ENCODE data around the gene FLNC.

Gene FLNC

GRCh38 chr7:128821724-128822123 is 8.5 kb upstream of the FLNC start:
- Histone ChIP-seq H3K27ac (ENCODE audit: low read length) (no peak overlapping the region), H3K27me3 (ENCODE audit: low read depth, low read length) (no peaks in the 10 kb centered on the region), H3K4me3 (ENCODE audit: low read depth in 1 of 2, low read length in 2 of 2) (no peak overlapping the region), H3K9me3 (ENCODE audit: control insufficient read depth in 1 of 2, low read length in 2 of 2) (no peaks in the 10 kb centered on the region), H3K36me3 (ENCODE audit: control insufficient read depth in 1 of 2, insufficient read depth in 2 of 2, low read length in 2 of 2) (no peaks in the 10 kb centered on the region), H3K4me1 (ENCODE audit: control insufficient read depth in 1 of 2, insufficient read depth in 2 of 2, low read length in 2 of 2) (peaks cover 0 to 6% of the 10 kb centered on the region in 2 donors)

- no peaks in the 10 kb centered on the region for H3K36me3 ChIP-seq (ENCODE audit: control insufficient read depth in 1 of 2, insufficient read depth in 2 of 2, low read length in 2 of 2)
- H3K4me1 ChIP-seq (ENCODE audit: control insufficient read depth in 1 of 2, insufficient read depth in 2 of 2, low read length in 2 of 2) = peaks cover 4 to 13% of the 10 kb centered on the region in 2 donors
- H3K4me3 ChIP-seq (ENCODE audit: low read depth in 1 of 2, low read length in 2 of 2) = no peak overlapping the region
- peaks cover 4% of the 10 kb centered on the region for H3K27me3 ChIP-seq (ENCODE audit: low read depth, low read length)
- H3K27ac ChIP-seq (ENCODE audit: low read length) = no peak overlapping the region
- no peaks in the 10 kb centered on the region for H3K9me3 ChIP-seq (ENCODE audit: control insufficient read depth in 1 of 2, low read length in 2 of 2)
Observed at GRCh38 chr7:128826512-128826911, 3.7 kb upstream of the FLNC start.

- no peak overlapping the region for H3K4me3 ChIP-seq (ENCODE audit: low read depth in 1 of 2, low read length in 2 of 2)
- H3K36me3 ChIP-seq (ENCODE audit: control insufficient read depth in 1 of 2, insufficient read depth in 2 of 2, low read length in 2 of 2) = no peaks in the 10 kb centered on the region
Observed at GRCh38 chr7:128826916-128827247, 3.3 kb upstream of the FLNC start.

GRCh38 chr7:128827248-128827958 is 2.8 kb upstream of the FLNC start:
- Histone ChIP-seq H3K27ac (ENCODE audit: low read length) (peak overlapping the region; percentile 87), H3K27me3 (ENCODE audit: low read depth, low read length) (peaks cover 4% of the 10 kb centered on the region), H3K36me3 (ENCODE audit: control insufficient read depth in 1 of 2, insufficient read depth in 2 of 2, low read length in 2 of 2) (no peaks in the 10 kb centered on the region), H3K9me3 (ENCODE audit: control insufficient read depth in 1 of 2, low read length in 2 of 2) (no peaks in the 10 kb centered on the region), H3K4me1 (ENCODE audit: control insufficient read depth in 1 of 2, insufficient read depth in 2 of 2, low read length in 2 of 2) (peaks cover 4 to 15% of the 10 kb centered on the region in 2 donors), H3K4me3 (ENCODE audit: low read depth in 1 of 2, low read length in 2 of 2) (peak overlapping the region in 1 of 2 donors; percentile 2)

More at GRCh38 chr7:128826916-128827247, 3.3 kb upstream of the FLNC start:
- Histone ChIP-seq H3K27me3 (ENCODE audit: low read depth, low read length) (peaks cover 4% of the 10 kb centered on the region), H3K9me3 (ENCODE audit: control insufficient read depth in 1 of 2, low read length in 2 of 2) (no peaks in the 10 kb centered on the region), H3K27ac (ENCODE audit: low read length) (no peak overlapping the region), H3K4me1 (ENCODE audit: control insufficient read depth in 1 of 2, insufficient read depth in 2 of 2, low read length in 2 of 2) (peaks cover 4 to 13% of the 10 kb centered on the region in 2 donors)

- Histone ChIP-seq H3K9me3 (ENCODE audit: control insufficient read depth in 1 of 2, low read length in 2 of 2) (no peaks in the 10 kb centered on the region), H3K27ac (ENCODE audit: low read length) (peak overlapping the region; percentile 87), H3K4me1 (ENCODE audit: control insufficient read depth in 1 of 2, insufficient read depth in 2 of 2, low read length in 2 of 2) (peaks cover 4 to 20% of the 10 kb centered on the region in 2 donors), H3K36me3 (ENCODE audit: control insufficient read depth in 1 of 2, insufficient read depth in 2 of 2, low read length in 2 of 2) (no peaks in the 10 kb centered on the region), H3K27me3 (ENCODE audit: low read depth, low read length) (peaks cover 4% of the 10 kb centered on the region), H3K4me3 (ENCODE audit: low read depth in 1 of 2, low read length in 2 of 2) (peak overlapping the region in 1 of 2 donors; percentile 2)
Observed at GRCh38 chr7:128827971-128828711, 2.1 kb upstream of the FLNC start.

GRCh38 chr7:128829391-128830166 is 627 bp upstream of the FLNC start:
- Histone ChIP-seq H3K27ac (ENCODE audit: low read length) (peak overlapping the region; percentile 74), H3K27me3 (ENCODE audit: low read depth, low read length) (peaks cover 4% of the 10 kb centered on the region), H3K36me3 (ENCODE audit: control insufficient read depth in 1 of 2, insufficient read depth in 2 of 2, low read length in 2 of 2) (no peaks in the 10 kb centered on the region), H3K4me1 (ENCODE audit: control insufficient read depth in 1 of 2, insufficient read depth in 2 of 2, low read length in 2 of 2) (peaks cover 4 to 21% of the 10 kb centered on the region in 2 donors), H3K9me3 (ENCODE audit: control insufficient read depth in 1 of 2, low read length in 2 of 2) (no peaks in the 10 kb centered on the region), H3K4me3 (ENCODE audit: low read depth in 1 of 2, low read length in 2 of 2) (peak overlapping the region; percentile 37 to 43)

GRCh38 chr7:128831178-128831993 is 1.2 kb downstream of the FLNC start:
- Histone ChIP-seq H3K27me3 (ENCODE audit: low read depth, low read length) (peaks cover 4% of the 10 kb centered on the region), H3K4me3 (ENCODE audit: low read depth in 1 of 2, low read length in 2 of 2) (peak overlapping the region; percentile 67 to 76), H3K4me1 (ENCODE audit: control insufficient read depth in 1 of 2, insufficient read depth in 2 of 2, low read length in 2 of 2) (peaks cover 4 to 39% of the 10 kb centered on the region in 2 donors), H3K27ac (ENCODE audit: low read length) (peak overlapping the region; percentile 84), H3K9me3 (ENCODE audit: control insufficient read depth in 1 of 2, low read length in 2 of 2) (no peaks in the 10 kb centered on the region), H3K36me3 (ENCODE audit: control insufficient read depth in 1 of 2, insufficient read depth in 2 of 2, low read length in 2 of 2) (peaks cover 8 to 14% of the 10 kb centered on the region in 2 donors)

- Histone ChIP-seq H3K4me3 (ENCODE audit: low read depth in 1 of 2, low read length in 2 of 2) (peak overlapping the region; percentile 67 to 76), H3K27me3 (ENCODE audit: low read depth, low read length) (peaks cover 4% of the 10 kb centered on the region), H3K36me3 (ENCODE audit: control insufficient read depth in 1 of 2, insufficient read depth in 2 of 2, low read length in 2 of 2) (peaks cover 10 to 21% of the 10 kb centered on the region in 2 donors), H3K27ac (ENCODE audit: low read length) (peak overlapping the region; percentile 90), H3K4me1 (ENCODE audit: control insufficient read depth in 1 of 2, insufficient read depth in 2 of 2, low read length in 2 of 2) (peaks cover 4 to 44% of the 10 kb centered on the region in 2 donors), H3K9me3 (ENCODE audit: control insufficient read depth in 1 of 2, low read length in 2 of 2) (no peaks in the 10 kb centered on the region)
Observed at GRCh38 chr7:128831994-128832879, 2.0 kb downstream of the FLNC start.

- peaks cover 4% of the 10 kb centered on the region for H3K27me3 ChIP-seq (ENCODE audit: low read depth, low read length)
- peak overlapping the region; percentile 67 to 76 for H3K4me3 ChIP-seq (ENCODE audit: low read depth in 1 of 2, low read length in 2 of 2)
- H3K9me3 ChIP-seq (ENCODE audit: control insufficient read depth in 1 of 2, low read length in 2 of 2) = no peaks in the 10 kb centered on the region
- H3K36me3 ChIP-seq (ENCODE audit: control insufficient read depth in 1 of 2, insufficient read depth in 2 of 2, low read length in 2 of 2) = peaks cover 13 to 27% of the 10 kb centered on the region in 2 donors
- H3K4me1 ChIP-seq (ENCODE audit: control insufficient read depth in 1 of 2, insufficient read depth in 2 of 2, low read length in 2 of 2) = peaks cover 4 to 44% of the 10 kb centered on the region in 2 donors
- H3K27ac ChIP-seq (ENCODE audit: low read length) = peak overlapping the region; percentile 90
Observed at GRCh38 chr7:128832880-128833147, 2.6 kb downstream of the FLNC start.
